Measurements from ENCODE around the gene ALG9.

The ALG9 gene

GRCh38 chr11:111811445-111811844, 59.9 kb downstream of the ALG9 start:
- H3K4me3 ChIP-seq (ENCODE audit: low read depth, low read length), result no peak overlapping the region
- TF ChIP-seq CTCF (IDR thresholded peaks at IDR 0.05; ENCODE audit: borderline replicate concordance, insufficient read depth, low read depth, low read length), result no peak

- TF ChIP-seq CTCF (IDR thresholded peaks at IDR 0.05; ENCODE audit: borderline replicate concordance, insufficient read depth, low read depth, low read length), result no peak
- no peak overlapping the region for H3K4me3 ChIP-seq (ENCODE audit: low read depth, low read length)
These were observed 62.5 kb downstream of the ALG9 start for GRCh38 chr11:111808834-111809233.

- no peak for TF ChIP-seq CTCF (IDR thresholded peaks at IDR 0.05; ENCODE audit: borderline replicate concordance, insufficient read depth, low read depth, low read length)
- H3K4me3 ChIP-seq (ENCODE audit: low read depth, low read length), result no peak overlapping the region
These were observed 63.3 kb downstream of the ALG9 start for GRCh38 chr11:111808063-111808588.

- H3K4me3 ChIP-seq (ENCODE audit: low read depth, low read length), result no peak overlapping the region
- TF ChIP-seq CTCF (IDR thresholded peaks at IDR 0.05; ENCODE audit: borderline replicate concordance, insufficient read depth, low read depth, low read length), result no peak
These were observed 64.3 kb downstream of the ALG9 start for GRCh38 chr11:111807076-111807475.

- no peak for TF ChIP-seq CTCF (IDR thresholded peaks at IDR 0.05; ENCODE audit: borderline replicate concordance, insufficient read depth, low read depth, low read length)
- H3K4me3 ChIP-seq (ENCODE audit: low read depth, low read length), result no peak overlapping the region
These were observed 70.2 kb downstream of the ALG9 start for GRCh38 chr11:111801135-111801534.

GRCh38 chr11:111798279-111798678, 73.1 kb downstream of the ALG9 start:
- no peak overlapping the region for H3K4me3 ChIP-seq (ENCODE audit: low read depth, low read length)
- no peak for TF ChIP-seq CTCF (IDR thresholded peaks at IDR 0.05; ENCODE audit: borderline replicate concordance, insufficient read depth, low read depth, low read length)

- no peak for TF ChIP-seq CTCF (IDR thresholded peaks at IDR 0.05; ENCODE audit: borderline replicate concordance, insufficient read depth, low read depth, low read length)
- H3K4me3 ChIP-seq (ENCODE audit: low read depth, low read length), result no peak overlapping the region
These were observed 74.2 kb downstream of the ALG9 start for GRCh38 chr11:111797145-111797581.

Data from GM12875 (cell line).